Stimulated activated naive CD8-positive, alpha-beta T cell treated with anti-CD3 and anti-CD28 coated beads, Interleukin-15, Interleukin-2, amounts not matched to agents 100 ng/mL and 50 ng/mL, for 24 hours (primary cell): ENCODE measurements around the gene DMBX1.

Experiments
- H3K27ac Mint-ChIP-seq: one replicate; pipeline ENCODE4 v1.8.0; 2021; ENCODE audit warnings: mild to moderate bottlenecking, mixed read lengths
- H3K27me3 Mint-ChIP-seq: one replicate; pipeline ENCODE4 v1.8.0; 2021; ENCODE audit warnings: mixed read lengths
- H3K36me3 Mint-ChIP-seq: one replicate; pipeline ENCODE4 v1.8.0; 2021; ENCODE audit warnings: low read depth, mixed read lengths
- H3K4me1 Mint-ChIP-seq: one replicate; pipeline ENCODE4 v1.8.0; 2021; ENCODE audit warnings: low read depth, mixed read lengths
- H3K4me3 Mint-ChIP-seq: one replicate; pipeline ENCODE4 v1.8.0; 2021; ENCODE audit warnings: mild to moderate bottlenecking, mixed read lengths
- H3K9me3 Mint-ChIP-seq: one replicate; pipeline ENCODE4 v1.8.0; 2021; ENCODE audit warnings: mixed read lengths

DMBX1 gene

GRCh38 chr1:46519209-46519608 is 29.6 kb downstream of the DMBX1 start:
- H3K4me1 Mint-ChIP-seq = peaks cover 11% of the 10 kb centered on the region
- H3K27ac Mint-ChIP-seq = no peak overlapping the region
- H3K36me3 Mint-ChIP-seq = no peaks in the 10 kb centered on the region
- H3K9me3 Mint-ChIP-seq = no peaks in the 10 kb centered on the region
- peaks cover 31% of the 10 kb centered on the region for H3K27me3 Mint-ChIP-seq
- no peak overlapping the region for H3K4me3 Mint-ChIP-seq

GRCh38 chr1:46520063-46520911 is 30.7 kb downstream of the DMBX1 start:
- Mint-ChIP-seq H3K27ac (no peak overlapping the region), H3K4me3 (no peak overlapping the region), H3K36me3 (no peaks in the 10 kb centered on the region), H3K27me3 (peaks cover 35% of the 10 kb centered on the region), H3K9me3 (no peaks in the 10 kb centered on the region), H3K4me1 (peaks cover 11% of the 10 kb centered on the region)

GRCh38 chr1:46521414-46521813 is 31.8 kb downstream of the DMBX1 start:
- peaks cover 34% of the 10 kb centered on the region for H3K27me3 Mint-ChIP-seq
- H3K9me3 Mint-ChIP-seq = no peaks in the 10 kb centered on the region
- H3K4me3 Mint-ChIP-seq = no peak overlapping the region
- H3K27ac Mint-ChIP-seq = no peak overlapping the region
- H3K4me1 Mint-ChIP-seq = peaks cover 11% of the 10 kb centered on the region
- no peaks in the 10 kb centered on the region for H3K36me3 Mint-ChIP-seq

DNA sequence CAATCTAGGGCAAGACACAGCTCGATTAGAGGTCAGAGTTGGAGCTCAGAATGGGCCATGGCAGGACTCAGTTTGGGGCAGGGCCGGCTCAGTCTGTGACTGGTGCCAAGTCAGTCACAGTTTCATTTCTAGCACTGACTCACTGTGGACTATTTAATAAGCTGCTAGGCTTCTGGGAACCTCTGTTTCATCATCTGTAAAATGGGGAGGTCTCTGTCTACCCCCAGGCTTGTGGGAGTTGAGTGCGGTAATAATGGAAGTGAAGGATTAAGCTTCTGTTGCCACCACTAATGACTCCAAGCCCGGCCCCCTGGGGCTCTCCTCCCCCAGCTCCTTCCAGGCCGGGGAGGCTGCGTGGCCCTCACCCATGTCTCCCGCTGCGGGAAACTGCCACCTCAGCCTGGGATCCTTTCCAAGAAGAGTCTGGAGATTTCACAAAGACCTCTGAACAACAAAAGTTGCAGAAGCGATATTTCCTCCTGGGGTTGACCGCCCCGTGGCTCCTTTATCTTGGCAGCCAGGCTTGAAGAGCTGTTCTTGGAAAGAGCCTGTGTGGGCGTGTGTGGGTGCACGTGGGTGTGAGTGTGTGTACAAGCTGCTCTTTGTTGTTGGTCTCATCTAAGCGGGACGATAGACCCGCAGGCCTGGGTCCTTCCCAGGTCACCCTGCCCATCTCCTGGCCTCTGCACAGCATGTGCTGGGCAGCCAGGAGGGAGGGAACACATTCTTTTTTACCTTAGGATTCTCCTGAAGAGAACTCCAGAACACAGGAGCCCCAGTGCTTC is 32.7 kb downstream of the DMBX1 start:
- Mint-ChIP-seq H3K27ac (no peak overlapping the region), H3K36me3 (no peaks in the 10 kb centered on the region), H3K27me3 (peaks cover 29% of the 10 kb centered on the region), H3K4me3 (peak overlapping the region; percentile 32), H3K4me1 (peaks cover 11% of the 10 kb centered on the region), H3K9me3 (no peaks in the 10 kb centered on the region)

DNA sequence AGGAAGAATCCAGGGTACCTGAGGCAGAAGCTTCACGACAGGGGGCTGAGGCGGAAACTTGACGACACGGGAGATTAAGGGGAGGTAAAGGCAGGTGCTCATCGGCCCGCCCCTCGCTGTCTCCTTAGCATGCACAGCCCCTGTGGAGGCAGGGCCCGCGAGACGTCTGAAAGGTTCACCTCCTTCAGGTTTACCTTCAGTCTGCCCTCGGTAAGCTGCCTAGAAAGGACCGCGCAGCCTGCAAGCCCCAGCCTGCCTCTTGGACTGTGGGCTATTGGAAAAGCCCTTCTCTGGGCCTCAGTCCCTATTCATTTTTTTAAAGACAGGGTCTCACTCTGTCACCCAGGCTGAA is 33.3 kb downstream of the DMBX1 start:
- Mint-ChIP-seq H3K4me3 (no peak overlapping the region), H3K27ac (no peak overlapping the region), H3K4me1 (peaks cover 11% of the 10 kb centered on the region), H3K9me3 (no peaks in the 10 kb centered on the region), H3K27me3 (peaks cover 30% of the 10 kb centered on the region), H3K36me3 (no peaks in the 10 kb centered on the region)

DNA sequence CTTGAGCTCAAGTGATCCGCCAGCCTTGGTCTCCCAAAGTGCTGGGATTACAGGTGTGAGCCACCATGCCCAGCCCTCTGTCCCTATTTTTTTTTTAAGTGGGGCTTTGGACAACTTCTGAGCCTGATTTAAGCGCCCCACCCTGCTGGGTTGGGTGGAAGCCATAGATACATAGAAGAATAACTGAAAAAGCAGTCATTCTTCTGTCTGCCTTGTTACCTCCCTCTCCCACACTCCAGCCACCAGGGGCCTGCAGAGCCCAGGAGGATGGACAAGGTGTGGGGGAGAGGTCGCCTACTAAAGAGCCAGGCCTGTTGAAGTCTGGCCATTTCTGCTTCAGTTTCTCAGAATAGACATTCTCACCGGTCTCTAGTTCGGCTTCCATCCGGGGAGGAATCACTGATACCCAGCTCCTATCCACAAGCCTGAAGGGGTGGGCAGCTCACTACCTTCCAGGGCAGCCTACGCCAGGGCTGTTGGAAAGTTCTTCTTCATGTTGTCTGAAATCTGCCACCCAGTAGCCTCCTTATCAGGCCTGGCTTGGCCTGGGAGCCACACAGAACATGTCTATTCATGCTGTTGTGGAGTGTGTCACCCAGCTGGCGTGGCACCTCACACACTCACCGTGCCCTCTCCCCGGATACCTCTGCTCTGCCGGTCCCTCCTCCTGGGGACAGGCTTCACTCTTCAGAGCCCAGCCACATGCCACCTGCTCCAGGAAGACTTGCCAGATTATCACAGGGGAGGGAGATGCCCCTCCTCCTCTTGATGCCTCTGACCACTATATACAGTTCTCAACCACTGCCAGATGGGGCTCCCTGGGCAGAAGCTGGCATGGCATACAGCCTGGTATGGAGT is 34.1 kb downstream of the DMBX1 start:
- Mint-ChIP-seq H3K4me1 (peaks cover 18% of the 10 kb centered on the region), H3K27me3 (peaks cover 33% of the 10 kb centered on the region), H3K27ac (no peak overlapping the region), H3K9me3 (no peaks in the 10 kb centered on the region), H3K36me3 (no peaks in the 10 kb centered on the region), H3K4me3 (no peak overlapping the region)

GRCh38 chr1:46524843-46525242 is 35.2 kb downstream of the DMBX1 start:
- H3K4me3 Mint-ChIP-seq = no peak overlapping the region
- H3K27ac Mint-ChIP-seq = no peak overlapping the region
- no peaks in the 10 kb centered on the region for H3K36me3 Mint-ChIP-seq
- peaks cover 27% of the 10 kb centered on the region for H3K4me1 Mint-ChIP-seq
- H3K27me3 Mint-ChIP-seq = peaks cover 38% of the 10 kb centered on the region
- H3K9me3 Mint-ChIP-seq = no peaks in the 10 kb centered on the region

DNA sequence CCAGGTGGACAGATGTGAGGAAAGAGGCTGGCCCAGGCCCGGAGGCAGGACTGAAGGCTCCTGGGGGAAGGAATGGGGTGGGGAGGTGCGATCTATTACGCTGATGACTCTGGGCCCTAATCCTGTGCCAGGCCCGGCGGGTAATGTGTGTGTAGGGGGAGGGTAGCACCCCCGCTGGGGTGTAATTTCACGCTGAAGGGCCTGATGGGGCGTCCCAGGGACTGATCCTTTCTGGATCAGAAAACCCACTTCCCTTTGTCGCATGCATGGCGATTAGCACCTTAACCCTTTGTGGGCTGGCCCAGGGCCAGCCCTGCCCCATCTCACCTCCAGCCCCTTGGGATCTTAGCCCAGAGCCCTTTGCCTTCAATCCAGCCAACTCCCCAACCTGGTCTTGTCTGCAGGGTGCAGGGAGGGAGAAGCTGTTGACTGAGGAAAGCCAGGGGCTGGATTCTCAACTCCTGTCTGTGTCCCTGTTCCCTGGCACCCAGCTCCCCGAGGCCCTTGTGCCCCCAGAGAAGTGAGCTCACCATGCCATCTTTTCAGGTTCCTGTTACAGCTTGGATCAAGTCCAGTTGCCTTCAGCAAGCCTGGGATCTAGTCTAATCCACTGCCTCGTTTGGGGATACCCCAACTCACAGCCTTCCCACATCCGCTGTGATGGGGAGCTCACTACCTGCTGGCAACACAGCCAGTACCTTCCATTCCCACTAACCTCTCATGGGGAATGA is 35.8 kb downstream of the DMBX1 start:
- no peak overlapping the region for H3K27ac Mint-ChIP-seq
- no peak overlapping the region for H3K4me3 Mint-ChIP-seq
- no peaks in the 10 kb centered on the region for H3K9me3 Mint-ChIP-seq
- peaks cover 27% of the 10 kb centered on the region for H3K4me1 Mint-ChIP-seq
- no peaks in the 10 kb centered on the region for H3K36me3 Mint-ChIP-seq
- H3K27me3 Mint-ChIP-seq = peaks cover 38% of the 10 kb centered on the region

GRCh38 chr1:46526013-46526690 is 36.5 kb downstream of the DMBX1 start:
- no peak overlapping the region for H3K27ac Mint-ChIP-seq
- H3K36me3 Mint-ChIP-seq = no peaks in the 10 kb centered on the region
- H3K27me3 Mint-ChIP-seq = peaks cover 38% of the 10 kb centered on the region
- H3K4me3 Mint-ChIP-seq = no peak overlapping the region
- H3K9me3 Mint-ChIP-seq = no peaks in the 10 kb centered on the region
- H3K4me1 Mint-ChIP-seq = peaks cover 27% of the 10 kb centered on the region

DNA sequence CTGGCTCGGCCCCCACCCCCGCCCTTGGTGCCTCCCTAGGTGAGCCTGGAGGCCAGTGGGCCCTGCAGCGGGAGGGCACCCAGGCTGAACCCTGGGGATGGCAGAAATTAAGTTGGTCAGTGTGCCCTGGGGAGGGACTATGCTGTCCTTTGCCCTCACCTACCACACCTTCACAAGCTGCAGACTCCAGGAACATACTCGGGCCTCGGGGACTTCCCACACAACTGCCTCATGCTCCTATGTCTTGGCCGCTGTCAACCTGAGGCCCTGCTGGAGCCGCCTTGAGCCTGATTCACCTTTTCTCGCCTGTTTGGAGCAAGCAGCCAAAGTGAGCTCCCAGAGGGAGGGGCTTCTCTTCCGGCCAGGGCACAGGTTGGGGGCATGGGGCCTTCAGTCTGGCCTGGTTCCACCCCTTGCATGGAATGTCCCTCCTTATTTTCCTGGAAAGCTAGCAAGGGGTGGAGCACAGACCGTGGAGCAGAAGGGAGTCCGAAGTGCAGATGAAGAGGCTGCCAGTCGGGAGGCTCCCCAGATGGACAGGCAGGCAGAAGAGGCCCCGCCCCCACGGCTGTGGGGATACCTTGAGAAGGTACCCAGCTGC is 37.2 kb downstream of the DMBX1 start:
- Mint-ChIP-seq H3K9me3 (no peaks in the 10 kb centered on the region), H3K27me3 (peaks cover 41% of the 10 kb centered on the region), H3K4me3 (no peak overlapping the region), H3K36me3 (no peaks in the 10 kb centered on the region), H3K4me1 (peaks cover 27% of the 10 kb centered on the region), H3K27ac (no peak overlapping the region)

DNA sequence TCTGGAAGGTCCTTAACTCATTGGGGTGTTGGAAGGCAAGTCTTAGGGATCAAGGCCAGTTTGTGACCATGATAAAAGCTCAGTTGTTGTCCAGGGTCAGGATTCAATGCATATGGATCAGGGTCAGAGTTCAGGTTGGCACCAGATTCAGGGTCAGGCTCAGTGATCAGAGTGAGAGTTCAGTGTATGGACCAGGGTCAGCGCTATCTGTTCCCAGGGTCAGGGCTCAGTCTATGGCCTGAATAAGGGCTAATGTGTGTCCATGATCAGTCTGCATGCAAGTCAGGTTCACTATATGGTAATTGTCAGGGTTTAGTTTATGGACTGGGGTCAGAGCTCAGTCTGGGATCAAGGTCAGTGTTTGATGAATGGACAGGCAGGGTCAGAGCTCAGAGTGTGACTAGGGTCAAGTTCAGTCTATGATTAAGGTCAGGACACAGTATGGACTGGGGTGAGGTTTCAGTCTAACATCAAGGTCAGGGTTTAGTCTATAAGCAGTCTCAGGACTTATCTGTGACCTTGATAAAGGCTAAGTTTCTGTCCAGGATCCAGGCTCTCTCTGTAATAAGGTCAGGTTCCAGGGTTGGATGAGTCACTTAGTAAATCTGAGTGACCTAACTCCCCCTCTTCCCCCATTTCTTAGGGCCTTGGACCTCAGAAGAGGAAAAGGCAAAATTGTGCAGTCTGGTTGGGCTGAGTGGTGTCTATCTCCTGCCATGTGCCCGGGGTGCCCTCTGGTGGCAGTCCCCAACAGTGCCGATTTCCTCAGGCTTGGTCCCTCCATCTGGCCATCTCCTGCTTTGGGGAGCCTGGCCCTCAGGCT is 38.0 kb downstream of the DMBX1 start:
- peaks cover 44% of the 10 kb centered on the region for H3K27me3 Mint-ChIP-seq
- H3K9me3 Mint-ChIP-seq = no peaks in the 10 kb centered on the region
- H3K4me3 Mint-ChIP-seq = no peak overlapping the region
- peak overlapping the region; percentile 17 for H3K27ac Mint-ChIP-seq
- peaks cover 23% of the 10 kb centered on the region for H3K4me1 Mint-ChIP-seq
- H3K36me3 Mint-ChIP-seq = no peaks in the 10 kb centered on the region

- Mint-ChIP-seq H3K4me3 (no peak overlapping the region), H3K4me1 (peaks cover 21% of the 10 kb centered on the region), H3K27me3 (peaks cover 44% of the 10 kb centered on the region), H3K27ac (peak overlapping the region; percentile 17), H3K36me3 (no peaks in the 10 kb centered on the region), H3K9me3 (no peaks in the 10 kb centered on the region)
These were observed 38.8 kb downstream of the DMBX1 start for GRCh38 chr1:46528297-46528955.
